ENCODE measurements around the gene ADCY6. TPM values are rescaled to one million over a fixed set of nuclear protein-coding genes. Genes with fewer than 3 reads are reported as not detected.
A peak's percentile ranks its signal among the peaks of the same experiment; 100 is the strongest.

Gene ADCY6
- total RNA-seq, 1 donor from 2014 or later = 28.9 TPM

- H3K27me3 ChIP-seq (ENCODE audit: insufficient read depth, low read length) = no peaks in the 10 kb centered on the region
- Mint-ChIP-seq H3K4me3 (ENCODE audit: unreplicated experiment) (peak overlapping the region; percentile 97), H3K4me1 (ENCODE audit: low read depth, unreplicated experiment) (peaks cover 18% of the 10 kb centered on the region), H3K36me3 (ENCODE audit: low read depth, unreplicated experiment) (peaks cover 7% of the 10 kb centered on the region), H3K27me3 (ENCODE audit: low read depth, unreplicated experiment) (no peaks in the 10 kb centered on the region), H3K9me3 (ENCODE audit: unreplicated experiment) (peaks cover 13% of the 10 kb centered on the region), H3K27ac (ENCODE audit: unreplicated experiment) (peak overlapping the region; percentile 95)
- no peak for DNase-seq (ENCODE audit: low read depth)
- peaks cover 21% of the 10 kb centered on the region for H4K20me1 ChIP-seq (ENCODE audit: insufficient read depth, low read length)
- peaks cover 7% of the 10 kb centered on the region for H3K4me1 ChIP-seq (ENCODE audit: insufficient read depth, low read length)
- peak overlapping the region; percentile 81 for H3K4me3 ChIP-seq (ENCODE audit: insufficient read depth, low read depth, low read length)
- FAIRE-seq = no peak
- no peak for TF ChIP-seq EZH2 (IDR thresholded peaks at IDR 0.05; ENCODE audit: insufficient read depth, low read length)
- TF ChIP-seq, protein P1, sequence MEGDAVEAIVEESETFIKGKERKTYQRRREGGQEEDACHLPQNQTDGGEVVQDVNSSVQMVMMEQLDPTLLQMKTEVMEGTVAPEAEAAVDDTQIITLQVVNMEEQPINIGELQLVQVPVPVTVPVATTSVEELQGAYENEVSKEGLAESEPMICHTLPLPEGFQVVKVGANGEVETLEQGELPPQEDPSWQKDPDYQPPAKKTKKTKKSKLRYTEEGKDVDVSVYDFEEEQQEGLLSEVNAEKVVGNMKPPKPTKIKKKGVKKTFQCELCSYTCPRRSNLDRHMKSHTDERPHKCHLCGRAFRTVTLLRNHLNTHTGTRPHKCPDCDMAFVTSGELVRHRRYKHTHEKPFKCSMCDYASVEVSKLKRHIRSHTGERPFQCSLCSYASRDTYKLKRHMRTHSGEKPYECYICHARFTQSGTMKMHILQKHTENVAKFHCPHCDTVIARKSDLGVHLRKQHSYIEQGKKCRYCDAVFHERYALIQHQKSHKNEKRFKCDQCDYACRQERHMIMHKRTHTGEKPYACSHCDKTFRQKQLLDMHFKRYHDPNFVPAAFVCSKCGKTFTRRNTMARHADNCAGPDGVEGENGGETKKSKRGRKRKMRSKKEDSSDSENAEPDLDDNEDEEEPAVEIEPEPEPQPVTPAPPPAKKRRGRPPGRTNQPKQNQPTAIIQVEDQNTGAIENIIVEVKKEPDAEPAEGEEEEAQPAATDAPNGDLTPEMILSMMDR (IDR thresholded peaks at IDR 0.05; ENCODE audit: insufficient read depth, low read depth, low read length) = no peak
- peak overlapping the region; percentile 84 for H3K4me2 ChIP-seq (ENCODE audit: low read length)
- H3K79me2 ChIP-seq (ENCODE audit: insufficient read depth, low read length) = peaks cover 42% of the 10 kb centered on the region
- H3K9ac ChIP-seq (ENCODE audit: low read length) = peak overlapping the region; percentile 92
- H3K9me3 ChIP-seq (ENCODE audit: insufficient read depth, low read depth, low read length) = peaks cover 4% of the 10 kb centered on the region
- H2AFZ ChIP-seq (ENCODE audit: low read depth, low read length) = peak overlapping the region; percentile 60
- H3K36me3 ChIP-seq (ENCODE audit: insufficient read depth, low read length) = peaks cover 10% of the 10 kb centered on the region
- peak overlapping the region; percentile 91 for H3K27ac ChIP-seq (ENCODE audit: low read depth, low read length)
These were observed 71.6 kb downstream of the ADCY6 start for GRCh38 chr12:48717252-48717695.

DNA sequence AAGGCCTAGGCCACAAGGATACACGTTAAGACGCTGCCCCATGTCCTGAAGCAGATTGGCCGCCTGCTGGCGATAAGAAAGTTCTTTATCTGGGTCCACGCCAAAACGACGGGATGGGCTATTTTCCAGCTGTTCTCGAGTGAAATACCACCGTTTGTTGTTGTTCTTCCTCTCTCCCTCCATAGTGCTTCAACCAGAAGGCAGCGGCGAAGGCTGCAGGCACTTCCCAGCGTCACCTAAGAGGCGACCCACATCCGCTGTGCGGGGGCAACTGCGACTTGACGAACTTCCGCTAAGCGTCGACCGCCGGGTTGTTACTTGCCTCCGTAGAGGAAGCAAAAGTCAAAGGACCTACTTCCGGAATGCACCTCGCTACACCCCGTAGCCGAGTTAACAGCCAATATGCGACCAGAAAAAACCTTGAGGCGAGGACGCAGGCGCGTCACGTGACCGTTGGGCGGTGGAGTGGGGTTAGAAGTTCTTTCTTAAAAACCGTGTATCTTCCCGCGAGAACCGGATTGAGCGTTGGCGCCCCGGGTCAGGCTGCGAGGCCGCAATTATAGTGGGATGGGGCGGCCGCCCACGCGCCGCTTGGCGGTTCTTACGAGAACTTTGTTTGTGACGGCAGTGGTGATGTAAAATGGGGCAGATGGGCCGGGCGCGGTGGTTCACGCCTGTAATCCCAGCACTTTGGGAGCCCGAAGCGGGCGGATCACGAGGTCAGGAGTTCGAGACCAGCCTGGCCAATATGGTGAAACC is 72.2 kb downstream of the ADCY6 start, which contains the start of gene CCNT1:
TSS of gene CCNT1 (minus strand) at position 215 of the 759 bp plus-strand sequence. CDS start at position 183, 32 bp downstream.
- DNase-seq (ENCODE audit: low read depth) (peak; percentile 100), FAIRE-seq (peak; percentile 77)
- Mint-ChIP-seq H3K27ac (ENCODE audit: unreplicated experiment) (peak within 1 kb of the TSS; percentile 95), H3K4me3 (ENCODE audit: unreplicated experiment) (peak within 1 kb of the TSS; percentile 97), H3K4me1 (ENCODE audit: low read depth, unreplicated experiment) (peaks cover 18% of the 10 kb centered on the region), H3K36me3 (ENCODE audit: low read depth, unreplicated experiment) (peaks cover 7% of the 10 kb centered on the region), H3K27me3 (ENCODE audit: low read depth, unreplicated experiment) (no peaks in the 10 kb centered on the region), H3K9me3 (ENCODE audit: unreplicated experiment) (peaks cover 13% of the 10 kb centered on the region)
- Histone ChIP-seq H3K4me3 (ENCODE audit: insufficient read depth, low read depth, low read length) (peak within 1 kb of the TSS; percentile 81), H2AFZ (ENCODE audit: low read depth, low read length) (peak within 1 kb of the TSS; percentile 79), H3K27me3 (ENCODE audit: insufficient read depth, low read length) (no peaks in the 10 kb centered on the region), H3K9me3 (ENCODE audit: insufficient read depth, low read depth, low read length) (peaks cover 4% of the 10 kb centered on the region), H3K4me2 (ENCODE audit: low read length) (peak within 1 kb of the TSS; percentile 84), H3K4me1 (ENCODE audit: insufficient read depth, low read length) (peaks cover 7% of the 10 kb centered on the region), H3K9ac (ENCODE audit: low read length) (peak within 1 kb of the TSS; percentile 92), H4K20me1 (ENCODE audit: insufficient read depth, low read length) (peaks cover 25% of the 10 kb centered on the region), H3K79me2 (ENCODE audit: insufficient read depth, low read length) (peaks cover 47% of the 10 kb centered on the region), H3K27ac (ENCODE audit: low read depth, low read length) (peak within 1 kb of the TSS; percentile 91), H3K36me3 (ENCODE audit: insufficient read depth, low read length) (peaks cover 14% of the 10 kb centered on the region)
- no peak for TF ChIP-seq EZH2 (IDR thresholded peaks at IDR 0.05; ENCODE audit: insufficient read depth, low read length)
- TF ChIP-seq, protein P1 (IDR thresholded peaks at IDR 0.05; ENCODE audit: insufficient read depth, low read depth, low read length) = no peak

Small RNA genes lying within 50 kb of the gene (microRNA-seq; reads per million reads assigned to microRNA genes)
- gene MIR4701 = 2.7 reads per million, percentile 3 among the genes with 10 or more reads in this experiment

Other genes with a start within 250 kb of the ADCY6 start
- gene LALBA, start 219.0 kb downstream of the ADCY6 start, total RNA-seq = not detected in 2 replicates
- gene KANSL2, start 106.9 kb downstream of the ADCY6 start, total RNA-seq = 45.1 and 45.7 TPM in 2 replicates
- 45.9 and 49.2 TPM in 2 replicates for gene CCNT1, start 72.4 kb downstream of the ADCY6 start, total RNA-seq
- 36.2 and 40.5 TPM in 2 replicates for gene CACNB3, start 29.4 kb upstream of the ADCY6 start, total RNA-seq
- gene DDX23, start 63.1 kb upstream of the ADCY6 start, total RNA-seq = 66.7 and 77.1 TPM in 2 replicates
- gene RND1, start 76.8 kb upstream of the ADCY6 start, total RNA-seq = 2.2 and 2.4 TPM in 2 replicates
- gene FKBP11, start 136.4 kb upstream of the ADCY6 start, total RNA-seq = 47.4 and 51.2 TPM in 2 replicates
- gene ARF3, start 168.4 kb upstream of the ADCY6 start, total RNA-seq = 209 and 229 TPM in 2 replicates
- gene WNT10B, start 182.6 kb upstream of the ADCY6 start, total RNA-seq = 0.79 and 1.1 TPM in 2 replicates
- not detected in 2 replicates for gene WNT1, start 189.2 kb upstream of the ADCY6 start, total RNA-seq
- 0.50 and 0.55 TPM in 2 replicates for gene DDN, start 210.3 kb upstream of the ADCY6 start, total RNA-seq
- gene PRKAG1, start 229.7 kb upstream of the ADCY6 start, total RNA-seq = 47.1 and 49.6 TPM in 2 replicates